Measurements from ENCODE around the gene SF3B6. TPM values are rescaled to one million over a fixed set of nuclear protein-coding genes. Genes with fewer than 3 reads are reported as not detected.

SF3B6 gene
- total and polyA plus RNA-seq, 2 experiments from 2014 or later, result 140 to 565 TPM

- peaks cover 20% of the 10 kb centered on the region for H3K27me3 Mint-ChIP-seq (ENCODE audit: insufficient read depth, low read depth, poor library complexity)
- ATAC-seq, result no peak
- Histone ChIP-seq H3K27ac (ENCODE audit: low read depth) (no peak overlapping the region), H3K4me3 (no peak overlapping the region), H4K20me1 (replicated peaks; ENCODE audit: insufficient read depth) (no peaks in the 10 kb centered on the region), H3K79me2 (replicated peaks; ENCODE audit: insufficient read depth) (peaks cover 11% of the 10 kb centered on the region; the same call in 1 of the 2 replicates), H3K9me2 (ENCODE audit: insufficient read depth) (no peaks in the 10 kb centered on the region), H3K4me1 (ENCODE audit: insufficient read depth) (peaks cover 44% of the 10 kb centered on the region), H3K36me3 (ENCODE audit: insufficient read depth) (no peaks in the 10 kb centered on the region), H3K27me3 (ENCODE audit: insufficient read depth) (no peaks in the 10 kb centered on the region), H3F3A (replicated peaks; ENCODE audit: low read depth) (0 out of 2 replicates have a peak, but pooled peaks cover 5% of the 10 kb centered on the region), H3K4me2 (no peak overlapping the region), H2AFZ (no peak overlapping the region)
- DNase-seq (ENCODE audit: low spot score), result no peak
- H3K4me1 Mint-ChIP-seq, result peaks cover 55% of the 10 kb centered on the region
- TF ChIP-seq ZNF462 (CRISPR knock-in tag; IDR thresholded peaks at IDR 0.05) (no peak), CREB1 (CRISPR knock-in tag; IDR thresholded peaks at IDR 0.05; ENCODE audit: low read depth) (no peak), STAT1 (IDR thresholded peaks at IDR 0.05; ENCODE audit: unreplicated experiment) (no peak), NANOG (IDR thresholded peaks at IDR 0.05; ENCODE audit: borderline replicate concordance) (no peak), EZH2 (IDR thresholded peaks at IDR 0.05; ENCODE audit: low read depth, unreplicated experiment) (no peak), JUNB (IDR thresholded peaks at IDR 0.05; ENCODE audit: unreplicated experiment) (no peak), ZNF331 (CRISPR knock-in tag; IDR thresholded peaks at IDR 0.05; ENCODE audit: low read depth) (no peak), POLR2AphosphoS5 (IDR thresholded peaks at IDR 0.05; ENCODE audit: low read depth) (no peak), EZH2phosphoT487 (IDR thresholded peaks at IDR 0.05; ENCODE audit: unreplicated experiment) (no peak), CTCF (conservative IDR thresholded peaks at IDR 0.05; ENCODE audit: low read depth in 2 of 2) (no peak), ZNF114 (CRISPR knock-in tag; IDR thresholded peaks at IDR 0.05) (no peak)
- TF ChIP-seq, protein P1, sequence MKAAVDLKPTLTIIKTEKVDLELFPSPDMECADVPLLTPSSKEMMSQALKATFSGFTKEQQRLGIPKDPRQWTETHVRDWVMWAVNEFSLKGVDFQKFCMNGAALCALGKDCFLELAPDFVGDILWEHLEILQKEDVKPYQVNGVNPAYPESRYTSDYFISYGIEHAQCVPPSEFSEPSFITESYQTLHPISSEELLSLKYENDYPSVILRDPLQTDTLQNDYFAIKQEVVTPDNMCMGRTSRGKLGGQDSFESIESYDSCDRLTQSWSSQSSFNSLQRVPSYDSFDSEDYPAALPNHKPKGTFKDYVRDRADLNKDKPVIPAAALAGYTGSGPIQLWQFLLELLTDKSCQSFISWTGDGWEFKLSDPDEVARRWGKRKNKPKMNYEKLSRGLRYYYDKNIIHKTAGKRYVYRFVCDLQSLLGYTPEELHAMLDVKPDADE (IDR thresholded peaks at IDR 0.05), result no peak
- TF ChIP-seq, protein P2, sequence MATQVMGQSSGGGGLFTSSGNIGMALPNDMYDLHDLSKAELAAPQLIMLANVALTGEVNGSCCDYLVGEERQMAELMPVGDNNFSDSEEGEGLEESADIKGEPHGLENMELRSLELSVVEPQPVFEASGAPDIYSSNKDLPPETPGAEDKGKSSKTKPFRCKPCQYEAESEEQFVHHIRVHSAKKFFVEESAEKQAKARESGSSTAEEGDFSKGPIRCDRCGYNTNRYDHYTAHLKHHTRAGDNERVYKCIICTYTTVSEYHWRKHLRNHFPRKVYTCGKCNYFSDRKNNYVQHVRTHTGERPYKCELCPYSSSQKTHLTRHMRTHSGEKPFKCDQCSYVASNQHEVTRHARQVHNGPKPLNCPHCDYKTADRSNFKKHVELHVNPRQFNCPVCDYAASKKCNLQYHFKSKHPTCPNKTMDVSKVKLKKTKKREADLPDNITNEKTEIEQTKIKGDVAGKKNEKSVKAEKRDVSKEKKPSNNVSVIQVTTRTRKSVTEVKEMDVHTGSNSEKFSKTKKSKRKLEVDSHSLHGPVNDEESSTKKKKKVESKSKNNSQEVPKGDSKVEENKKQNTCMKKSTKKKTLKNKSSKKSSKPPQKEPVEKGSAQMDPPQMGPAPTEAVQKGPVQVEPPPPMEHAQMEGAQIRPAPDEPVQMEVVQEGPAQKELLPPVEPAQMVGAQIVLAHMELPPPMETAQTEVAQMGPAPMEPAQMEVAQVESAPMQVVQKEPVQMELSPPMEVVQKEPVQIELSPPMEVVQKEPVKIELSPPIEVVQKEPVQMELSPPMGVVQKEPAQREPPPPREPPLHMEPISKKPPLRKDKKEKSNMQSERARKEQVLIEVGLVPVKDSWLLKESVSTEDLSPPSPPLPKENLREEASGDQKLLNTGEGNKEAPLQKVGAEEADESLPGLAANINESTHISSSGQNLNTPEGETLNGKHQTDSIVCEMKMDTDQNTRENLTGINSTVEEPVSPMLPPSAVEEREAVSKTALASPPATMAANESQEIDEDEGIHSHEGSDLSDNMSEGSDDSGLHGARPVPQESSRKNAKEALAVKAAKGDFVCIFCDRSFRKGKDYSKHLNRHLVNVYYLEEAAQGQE (IDR thresholded peaks at IDR 0.05; ENCODE audit: unreplicated experiment), result no peak
- H3K27ac Mint-ChIP-seq, result no peak overlapping the region
- H3K9me3 Mint-ChIP-seq, result peaks cover 3% of the 10 kb centered on the region; the same call in 2 of the 3 replicates
- peaks cover 39% of the 10 kb centered on the region for H3K36me3 Mint-ChIP-seq (ENCODE audit: low read depth)
- no peak overlapping the region for H3K4me3 Mint-ChIP-seq
Observed at GRCh38 chr2:24022975-24023575, 53.1 kb downstream of the SF3B6 start.
